ENCODE data around the gene TSHZ2.
"Not testable (repeated sequence)": the region's sequence is repeated elsewhere in the genome, so short reads cannot be mapped to it uniquely, and the experiment has no call there.

TSHZ2 gene

DNA sequence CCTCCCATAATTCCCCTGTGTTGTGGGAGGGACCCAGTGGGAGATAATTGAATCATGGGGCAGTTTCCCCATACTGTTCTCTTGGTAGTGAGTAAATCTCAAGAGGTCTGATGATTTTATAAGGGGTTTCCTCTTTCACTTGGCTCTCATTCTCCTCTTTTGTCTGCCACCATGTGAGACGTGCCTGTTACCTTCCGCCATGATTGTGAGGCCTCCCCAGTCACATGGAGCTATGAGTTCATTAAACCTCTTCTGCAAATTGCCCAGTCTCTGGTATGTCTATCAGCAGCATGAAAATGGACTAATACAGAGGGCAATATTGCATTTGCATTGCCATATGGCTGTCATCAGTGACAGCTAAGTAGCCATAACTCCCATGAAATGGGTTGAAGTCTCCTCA is 558.3 kb downstream of the TSHZ2 start:
- DNase-seq (ENCODE audit: insufficient read length): no peak
- no peak for TF ChIP-seq TAF1 (IDR thresholded peaks at IDR 0.05; ENCODE audit: borderline replicate concordance, low read depth, low read length)
- no peak for TF ChIP-seq POLR2AphosphoS5 (IDR thresholded peaks at IDR 0.05; ENCODE audit: low read depth, low read length)
- no peak for TF ChIP-seq POLR2A (IDR thresholded peaks at IDR 0.05; ENCODE audit: low read depth, low read length)
- no peak for FAIRE-seq

DNA sequence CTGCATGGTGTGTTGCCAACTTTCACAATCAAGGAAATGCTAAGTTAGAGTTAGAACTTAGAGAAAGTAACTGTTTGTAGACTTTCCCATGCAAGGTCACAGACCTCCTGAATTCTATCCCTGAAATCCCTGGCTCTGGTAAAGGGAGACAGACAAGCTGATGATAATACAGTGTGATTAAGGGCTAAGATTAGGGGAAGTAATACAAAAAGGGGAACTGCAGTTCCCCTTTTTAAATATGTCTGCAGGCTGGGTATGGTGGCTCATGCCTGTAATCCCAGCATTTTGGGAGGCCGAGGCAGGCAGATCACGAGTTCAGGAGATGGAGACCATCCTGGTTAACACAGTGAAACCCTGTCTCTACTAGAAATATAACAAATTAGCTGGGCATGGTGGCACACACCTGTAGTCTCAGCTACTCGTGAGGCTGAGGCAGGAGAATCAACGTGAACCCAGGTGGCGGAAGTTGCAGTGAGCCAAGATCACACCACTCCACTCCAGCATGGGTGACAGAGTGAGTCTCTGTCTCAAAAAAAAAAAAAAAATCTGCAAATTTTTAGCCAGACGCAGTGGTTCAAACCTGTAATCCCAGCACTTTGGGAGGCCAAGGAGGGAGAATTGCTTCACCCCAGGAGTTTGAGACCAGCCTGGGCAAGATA is 560.6 kb downstream of the TSHZ2 start:
- not testable (repeated sequence) for DNase-seq (ENCODE audit: insufficient read length); FAIRE-seq

DNA sequence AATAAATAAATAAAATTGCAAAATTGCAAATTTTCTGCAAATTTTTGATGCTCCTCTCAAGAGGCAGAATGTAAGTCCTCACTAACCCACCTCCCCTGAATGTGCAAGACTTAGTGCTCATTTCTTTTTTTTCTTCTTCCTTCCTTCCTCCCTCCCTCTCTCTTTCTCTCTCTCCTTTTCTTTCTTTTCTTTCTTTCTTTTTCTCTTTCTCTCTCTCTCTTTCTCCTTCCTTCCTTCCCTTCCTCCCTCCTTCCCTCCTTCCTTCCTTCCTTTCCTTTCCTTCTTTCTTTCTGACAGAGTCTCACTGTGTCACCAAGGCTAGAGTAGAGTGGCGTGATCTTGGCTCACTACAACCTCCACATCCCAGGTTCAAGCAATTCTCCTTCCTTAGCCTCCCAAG is 561.3 kb downstream of the TSHZ2 start:
- TF ChIP-seq TAF1 (IDR thresholded peaks at IDR 0.05; ENCODE audit: borderline replicate concordance, low read depth, low read length): no peak
- no peak for TF ChIP-seq POLR2A (IDR thresholded peaks at IDR 0.05; ENCODE audit: low read depth, low read length)
- no peak for FAIRE-seq

DNA sequence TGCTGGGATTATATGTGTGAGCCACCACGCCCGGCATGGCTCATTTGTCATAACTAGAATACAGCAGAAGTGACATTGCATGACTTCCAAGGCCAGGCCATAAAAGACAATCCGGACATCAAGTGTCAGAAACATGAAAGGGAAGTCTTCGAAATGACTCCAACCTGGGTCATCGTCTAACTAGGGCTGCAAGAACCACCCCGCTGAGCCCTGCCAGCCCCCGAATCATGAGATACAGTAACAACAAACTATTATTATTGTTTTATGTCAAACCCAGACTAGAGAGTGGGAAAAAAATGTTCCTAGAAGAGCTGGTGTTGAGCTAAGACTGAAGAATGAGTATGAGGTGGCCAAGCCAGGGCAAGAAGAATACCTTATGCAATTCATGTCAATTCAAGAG is 561.9 kb downstream of the TSHZ2 start:
- TF ChIP-seq TAF1 (IDR thresholded peaks at IDR 0.05; ENCODE audit: borderline replicate concordance, low read depth, low read length) (no peak), POLR2A (IDR thresholded peaks at IDR 0.05; ENCODE audit: low read depth, low read length) (no peak), POLR2AphosphoS5 (IDR thresholded peaks at IDR 0.05; ENCODE audit: low read depth, low read length) (no peak)
- FAIRE-seq (no peak), DNase-seq (ENCODE audit: insufficient read length) (no peak)

More for the DNA sequence above, 561.3 kb downstream of the TSHZ2 start:
- no peak for DNase-seq (ENCODE audit: insufficient read length)

DNA sequence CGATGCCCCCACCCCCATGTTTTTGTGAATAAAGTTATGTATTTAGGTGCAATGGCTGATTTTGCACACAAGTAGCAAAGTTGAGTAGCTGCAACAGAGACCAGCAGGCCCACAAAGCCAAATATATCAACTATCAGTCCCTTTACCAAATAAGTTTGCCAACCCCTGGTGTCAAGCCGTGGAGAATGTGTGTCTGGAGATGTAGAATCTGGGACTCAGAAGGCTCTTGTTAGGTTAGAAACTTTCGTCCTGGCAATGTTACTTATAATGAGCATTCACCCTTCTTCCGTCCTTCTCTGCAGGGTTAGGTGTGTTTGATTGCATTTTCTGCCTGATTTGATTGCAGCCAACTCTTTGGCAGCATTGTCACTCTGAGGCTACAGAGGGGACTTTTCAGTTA is 563.7 kb downstream of the TSHZ2 start:
- DNase-seq (ENCODE audit: insufficient read length): no peak
- no peak for FAIRE-seq
- TF ChIP-seq POLR2AphosphoS5 (IDR thresholded peaks at IDR 0.05; ENCODE audit: low read depth, low read length) (no peak), TAF1 (IDR thresholded peaks at IDR 0.05; ENCODE audit: borderline replicate concordance, low read depth, low read length) (no peak), POLR2A (IDR thresholded peaks at IDR 0.05; ENCODE audit: low read depth, low read length) (no peak)

DNA sequence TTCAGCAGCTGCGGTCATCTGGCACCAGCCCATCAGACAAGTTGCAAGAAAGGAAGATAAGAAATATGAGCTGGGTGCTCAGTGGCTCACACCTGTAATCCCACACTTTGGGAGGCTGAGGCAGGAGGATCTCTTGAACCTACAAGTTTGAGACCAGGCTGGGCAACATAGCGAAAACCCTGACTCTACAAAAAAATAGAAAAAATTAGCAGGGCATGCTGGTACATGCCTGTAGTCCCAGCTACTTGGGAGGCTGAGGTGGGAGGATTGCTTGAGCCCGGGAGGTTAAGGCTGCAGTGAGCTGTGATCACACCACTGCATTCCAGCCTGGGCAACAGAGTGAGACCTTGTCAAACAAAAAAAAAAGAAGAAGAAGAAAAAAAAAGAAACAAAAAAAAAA is 564.2 kb downstream of the TSHZ2 start:
- not testable (repeated sequence) for DNase-seq (ENCODE audit: insufficient read length); FAIRE-seq

DNA sequence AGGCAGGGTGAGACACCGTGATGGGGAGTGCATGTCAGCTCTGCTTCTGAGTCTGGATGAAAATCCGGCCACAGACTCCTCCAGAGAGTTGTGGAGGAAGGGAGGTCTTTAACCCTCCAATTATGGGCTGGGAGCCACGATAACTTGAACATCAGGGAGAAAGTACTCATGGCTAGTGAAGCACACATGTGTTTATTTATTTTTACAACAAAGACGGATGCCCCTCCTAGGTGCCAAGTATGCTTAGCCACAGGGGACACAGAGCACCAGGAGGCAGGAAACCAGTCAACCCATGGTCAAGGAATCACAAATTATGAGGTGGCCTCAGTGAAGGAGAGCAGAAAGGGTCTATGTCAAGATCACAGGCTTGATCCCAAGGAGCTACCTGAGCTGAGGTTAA is 567.4 kb downstream of the TSHZ2 start:
- no peak for TF ChIP-seq POLR2AphosphoS5 (IDR thresholded peaks at IDR 0.05; ENCODE audit: low read depth, low read length)
- TF ChIP-seq TAF1 (IDR thresholded peaks at IDR 0.05; ENCODE audit: borderline replicate concordance, low read depth, low read length): no peak
- TF ChIP-seq POLR2A (IDR thresholded peaks at IDR 0.05; ENCODE audit: low read depth, low read length): no peak
- DNase-seq (ENCODE audit: insufficient read length) (no peak), FAIRE-seq (no peak)

Data from GM12892 (cell line).